Astrocyte of the cerebellum (primary cell): ENCODE results near the gene CLMN.
A peak's percentile ranks its signal among the peaks of the same experiment; 100 is the strongest.

Source experiments
- DNase-seq: peaks from one replicate; pipeline ENCODE4 v3.0.0-alpha.2; 2011; ENCODE audit warnings: low read depth
- H3K4me3 ChIP-seq: 2 replicates; pipeline ENCODE4 v1.5.1; 2011; ENCODE audit warnings: mild to moderate bottlenecking, low read depth, low read length, moderate library complexity
- CTCF ChIP-seq: IDR thresholded peaks from 2 replicates; pipeline ENCODE4 v1.5.1; 2012; ENCODE audit warnings: low read length, low read depth, moderate library complexity, mild to moderate bottlenecking; ENCODE audit errors: missing control alignments
- in situ Hi-C: cut with HindIII; loops from 2 replicates; pipeline ENCODE4 v1.10.0; 2017; ENCODE audit warnings: low sequenced_read_pairs

CLMN gene

GRCh38 chr14:95191445-95192199 is 128.1 kb downstream of the CLMN start:
- DNase-seq, result no peak
- no peak overlapping the region for H3K4me3 ChIP-seq
- TF ChIP-seq CTCF, result no peak
- in situ Hi-C loops, result no loop called here

GRCh38 chr14:95190857-95191256 is 128.9 kb downstream of the CLMN start:
- DNase-seq, result no peak
- in situ Hi-C loops, result no loop called here

GRCh38 chr14:95190346-95190840 is 129.3 kb downstream of the CLMN start:
- no peak for DNase-seq
- no peak overlapping the region for H3K4me3 ChIP-seq
- in situ Hi-C loops, result no loop called here
- no peak for TF ChIP-seq CTCF

More at GRCh38 chr14:95190857-95191256, 128.9 kb downstream of the CLMN start:
- no peak overlapping the region for H3K4me3 ChIP-seq
- no peak for TF ChIP-seq CTCF

GRCh38 chr14:95189367-95190132 is 130.2 kb downstream of the CLMN start:
- TF ChIP-seq CTCF, result no peak
- in situ Hi-C loops, result no loop called here
- peak; percentile 36 for DNase-seq

GRCh38 chr14:95188380-95188779 is 131.3 kb downstream of the CLMN start:
- DNase-seq, result no peak
- TF ChIP-seq CTCF, result no peak
- no peak overlapping the region for H3K4me3 ChIP-seq
- in situ Hi-C loops, result no loop called here

More at GRCh38 chr14:95189367-95190132, 130.2 kb downstream of the CLMN start:
- no peak overlapping the region for H3K4me3 ChIP-seq

- DNase-seq, result no peak
- in situ Hi-C loops, result no loop called here
- TF ChIP-seq CTCF, result no peak
- H3K4me3 ChIP-seq, result no peak overlapping the region
Measured at GRCh38 chr14:95185767-95186392, 133.8 kb downstream of the CLMN start.
